Psoas muscle (tissue), 8 donors: Measurements from ENCODE around the gene CFAP221. TPM values are rescaled to one million over a fixed set of nuclear protein-coding genes. Genes with fewer than 3 reads are reported as not detected.

Experiments used
- ATAC-seq, 4 donors: fragments of 200-7000 bp; cut with Tn5 transposase; one replicate each; pipeline ENCODE4 v1.9.1; 2020; ENCODE audit warnings: moderate library complexity in 3 of 4, mild to moderate bottlenecking in 2 of 4
- DNase-seq, 2 donors: peaks; one replicate each; pipeline ENCODE4 v3.0.0-alpha.2; 2020
- H3K27ac ChIP-seq: fragments of 200-600 bp; one replicate; pipeline ENCODE4 v1.8.0; 2022
- H3K27me3 ChIP-seq, 3 donors: fragments of 200-600 bp in 1 of 3; one replicate each; pipeline versions ENCODE4 v1.6.1 to v1.8.0; 2013 to 2022; ENCODE audit warnings: low read length in 2 of 3, mild to moderate bottlenecking in 2 of 3, moderate library complexity in 1 of 3; ENCODE audit not compliant: insufficient read depth in 3 of 3
- H3K36me3 ChIP-seq, 2 donors: fragments of 200-600 bp in 1 of 2; one replicate each; pipeline versions ENCODE4 v1.6.1 to v1.8.0; 2013 to 2022; ENCODE audit warnings: low read depth in 1 of 2, mild to moderate bottlenecking in 1 of 2, moderate library complexity in 1 of 2; ENCODE audit not compliant: insufficient read depth in 1 of 2
- H3K4me1 ChIP-seq: fragments of 200-600 bp; one replicate; pipeline ENCODE4 v1.8.0; 2022
- H3K4me3 ChIP-seq: fragments of 200-600 bp; one replicate; pipeline ENCODE4 v1.8.0; 2022; ENCODE audit warnings: mild to moderate bottlenecking
- H3K9me3 ChIP-seq: fragments of 200-600 bp; one replicate; pipeline ENCODE4 v1.8.0; 2022
- CTCF ChIP-seq: fragments of 200-600 bp; IDR thresholded peaks from one replicate; pipeline ENCODE4 v1.8.0; 2022; ENCODE audit warnings: antibody characterized with exemption
- WGBS, 3 donors: extraction: QIAGEN DNeasy Blood & Tissue Kit; methylation state at CpG; one replicate each; pipeline versions ENCODE4 v1.1.6 to v1.1.7; 2013; 5-methylcytosine and 5-hydroxymethylcytosine counted together
- intact Hi-C, 2 donors: fragments of 100-400 bp; cut with DNase I; formaldehyde crosslinking; loops; one replicate each; pipeline versions ENCODE4 v1.11.0 to v1.14.2; 2022
- polyA plus RNA-seq, 3 donors: library from polyadenylated mRNA; stranded (reverse); fragments of 200-250 nt; gene quantifications; one replicate each; pipeline ENCODE4 v1.2.3, GENCODE V29; 2013
- total RNA-seq, 4 donors: library from RNA; stranded (reverse); fragmentation: NEBNext Ultra II Directional in 2 of 4; extraction: Animal tissue kit (Norgen Biotek cat#: 25700) in 2 of 4; gene quantifications; one replicate each; pipeline versions ENCODE4 v1.2.1 to v1.2.4, GENCODE V29; 2021 to 2023
- donor health status: healthy with polysubstance abuse.
- donor health status: DM: no; HTN: no; CAD: no; lungs with moderate emphysema.
- donor health status: Bipolar disorder and iron deficiency.
- donor health status: healthy.
- donor health status: DM: yes; HTN: yes; CAD: no.
- donor health status: DM: no; HTN: no; CAD: no.
- donor health status: DM: no; HTN: no; CAD: no.
- donor health status: DM: yes; HTN: yes; CAD: no.

Gene CFAP221
- total and polyA plus RNA-seq, 7 donors: 0.36 to 0.88 TPM; not detected in 5

GRCh38 chr2:119644186-119644585 lies 99.9 kb downstream of the CFAP221 start:
- DNase-seq: no peak
- TF ChIP-seq CTCF: no peak
- no peaks in the 10 kb centered on the region for H3K27me3 ChIP-seq
- H3K27ac ChIP-seq: no peak overlapping the region
- H3K4me3 ChIP-seq: no peak overlapping the region
- no peaks in the 10 kb centered on the region for H3K9me3 ChIP-seq
- H3K4me1 ChIP-seq: no peaks in the 10 kb centered on the region
- ATAC-seq: no peak
- intact Hi-C loops: loop anchor here in 1 of 2 donors (5.0 kb wide), 1 partner anchor 533 kb away; no protein-coding TSS in a partner anchor
- no peaks in the 10 kb centered on the region for H3K36me3 ChIP-seq
- WGBS, 3 donors: 85 to 90% (median 89%) methylated on average over 3 of the region's 3 CpGs

- WGBS, 3 donors: 61 to 65% (median 63%) methylated on average over 3 of the region's 3 CpGs
- Histone ChIP-seq H3K36me3 (no peaks in the 10 kb centered on the region), H3K4me3 (no peak overlapping the region), H3K27me3 (no peaks in the 10 kb centered on the region), H3K27ac (no peak overlapping the region), H3K4me1 (no peaks in the 10 kb centered on the region), H3K9me3 (no peaks in the 10 kb centered on the region)
- intact Hi-C loops: no loop called here
- no peak for TF ChIP-seq CTCF
- DNase-seq (no peak), ATAC-seq (no peak)
These were observed 101.1 kb downstream of the CFAP221 start for GRCh38 chr2:119645173-119645855.

DNA sequence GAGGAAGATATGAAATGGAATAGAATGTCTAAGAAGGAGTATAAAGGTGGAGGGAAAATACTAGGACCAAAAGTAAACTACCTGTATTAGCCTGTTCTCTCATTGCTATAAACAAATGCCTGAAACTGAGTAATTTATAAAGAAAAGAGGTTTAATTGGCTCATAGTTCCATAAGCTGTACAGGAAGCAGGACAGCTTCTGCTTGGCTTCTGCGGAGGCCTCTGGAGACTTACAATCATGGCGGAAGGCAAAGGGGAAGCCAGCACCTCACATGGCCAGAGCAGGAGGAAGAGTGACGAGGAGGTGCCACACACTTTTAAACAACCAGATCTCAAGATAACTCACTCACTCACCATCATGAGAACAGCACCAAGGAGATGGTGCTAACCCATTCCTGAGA lies 101.9 kb downstream of the CFAP221 start:
- H3K27me3 ChIP-seq: no peaks in the 10 kb centered on the region
- H3K27ac ChIP-seq: no peak overlapping the region
- DNase-seq (no peak), ATAC-seq (no peak)
- intact Hi-C loops: no loop called here
- 65 to 89% (median 84%) methylated on average over 3 of the region's 3 CpGs for WGBS, 3 donors
- H3K36me3 ChIP-seq: no peaks in the 10 kb centered on the region
- no peak for TF ChIP-seq CTCF
- H3K4me3 ChIP-seq: no peak overlapping the region
- no peaks in the 10 kb centered on the region for H3K4me1 ChIP-seq
- no peaks in the 10 kb centered on the region for H3K9me3 ChIP-seq

GRCh38 chr2:119647440-119648169 lies 103.4 kb downstream of the CFAP221 start:
- Histone ChIP-seq H3K27me3 (no peaks in the 10 kb centered on the region), H3K4me3 (no peak overlapping the region), H3K27ac (no peak overlapping the region), H3K9me3 (no peaks in the 10 kb centered on the region), H3K4me1 (no peaks in the 10 kb centered on the region), H3K36me3 (no peaks in the 10 kb centered on the region)
- no peak for DNase-seq
- ATAC-seq: no peak
- WGBS, 3 donors: 56 to 64% (median 58%) methylated on average over 7 of the region's 7 CpGs
- intact Hi-C loops: no loop called here
- TF ChIP-seq CTCF: no peak
